Dendritic cell treated with granulocyte-macrophage colony-stimulating factor and Interleukin-4, amounts not matched to agents 40 ng/mL and 50 ng/mL, for 4 days (primary cell): ENCODE results near the gene MAD1L1.

Source experiments
- H3K27ac Mint-ChIP-seq: one replicate; pipeline ENCODE4 v1.8.0; 2022; ENCODE audit warnings: mild to moderate bottlenecking, mixed read lengths
- H3K27me3 Mint-ChIP-seq: one replicate; pipeline ENCODE4 v1.8.0; 2022; ENCODE audit warnings: mild to moderate bottlenecking, mixed read lengths
- H3K36me3 Mint-ChIP-seq: one replicate; pipeline ENCODE4 v1.8.0; 2022; ENCODE audit warnings: low read depth, mixed read lengths
- H3K4me1 Mint-ChIP-seq: one replicate; pipeline ENCODE4 v1.8.0; 2022; ENCODE audit warnings: low read depth, mixed read lengths
- H3K4me3 Mint-ChIP-seq: one replicate; pipeline ENCODE4 v1.8.0; 2022; ENCODE audit warnings: mild to moderate bottlenecking, moderate library complexity, mixed read lengths
- H3K9me3 Mint-ChIP-seq: one replicate; pipeline ENCODE4 v1.8.0; 2022; ENCODE audit warnings: mixed read lengths
- intact Hi-C: fragments of 100-400 bp; cut with micrococcal nuclease; formaldehyde crosslinking; loops from one replicate; pipeline ENCODE4 v1.15.0; 2022

The MAD1L1 gene

GRCh38 chr7:1908823-1909420 is 323.8 kb downstream of the MAD1L1 start:
- no peak overlapping the region for H3K27ac Mint-ChIP-seq
- intact Hi-C loops, result no loop called here
- H3K36me3 Mint-ChIP-seq, result peaks cover 75% of the 10 kb centered on the region
- no peaks in the 10 kb centered on the region for H3K9me3 Mint-ChIP-seq
- H3K4me3 Mint-ChIP-seq, result no peak overlapping the region
- no peaks in the 10 kb centered on the region for H3K27me3 Mint-ChIP-seq
- peaks cover 13% of the 10 kb centered on the region for H3K4me1 Mint-ChIP-seq

GRCh38 chr7:1907751-1908365 is 324.9 kb downstream of the MAD1L1 start:
- Mint-ChIP-seq H3K36me3 (peaks cover 65% of the 10 kb centered on the region), H3K9me3 (no peaks in the 10 kb centered on the region), H3K27ac (no peak overlapping the region), H3K27me3 (no peaks in the 10 kb centered on the region), H3K4me3 (no peak overlapping the region), H3K4me1 (peaks cover 7% of the 10 kb centered on the region)
- intact Hi-C loops, result no loop called here

GRCh38 chr7:1906988-1907745 is 325.6 kb downstream of the MAD1L1 start:
- no peaks in the 10 kb centered on the region for H3K27me3 Mint-ChIP-seq
- intact Hi-C loops, result no loop called here
- peaks cover 58% of the 10 kb centered on the region for H3K36me3 Mint-ChIP-seq
- no peak overlapping the region for H3K4me3 Mint-ChIP-seq
- no peak overlapping the region for H3K27ac Mint-ChIP-seq
- no peaks in the 10 kb centered on the region for H3K9me3 Mint-ChIP-seq
- H3K4me1 Mint-ChIP-seq, result peaks cover under 1% of the 10 kb centered on the region

- intact Hi-C loops, result no loop called here
- H3K4me3 Mint-ChIP-seq, result no peak overlapping the region
- H3K4me1 Mint-ChIP-seq, result no peaks in the 10 kb centered on the region
- H3K27ac Mint-ChIP-seq, result no peak overlapping the region
- H3K27me3 Mint-ChIP-seq, result no peaks in the 10 kb centered on the region
- peaks cover 49% of the 10 kb centered on the region for H3K36me3 Mint-ChIP-seq
- no peaks in the 10 kb centered on the region for H3K9me3 Mint-ChIP-seq
Observed at GRCh38 chr7:1906087-1906830, 326.5 kb downstream of the MAD1L1 start.

- H3K27me3 Mint-ChIP-seq, result no peaks in the 10 kb centered on the region
- no peak overlapping the region for H3K27ac Mint-ChIP-seq
- intact Hi-C loops, result no loop called here
- H3K9me3 Mint-ChIP-seq, result no peaks in the 10 kb centered on the region
- peaks cover 47% of the 10 kb centered on the region for H3K36me3 Mint-ChIP-seq
- peaks cover 4% of the 10 kb centered on the region for H3K4me1 Mint-ChIP-seq
- no peak overlapping the region for H3K4me3 Mint-ChIP-seq
Observed at GRCh38 chr7:1902231-1902855, 330.4 kb downstream of the MAD1L1 start.

GRCh38 chr7:1901431-1902210 is 331.1 kb downstream of the MAD1L1 start:
- Mint-ChIP-seq H3K27ac (no peak overlapping the region), H3K4me3 (no peak overlapping the region)
- intact Hi-C loops, result no loop called here

GRCh38 chr7:1900847-1901246 is 331.9 kb downstream of the MAD1L1 start:
- Mint-ChIP-seq H3K27me3 (no peaks in the 10 kb centered on the region), H3K9me3 (no peaks in the 10 kb centered on the region), H3K27ac (no peak overlapping the region), H3K36me3 (peaks cover 50% of the 10 kb centered on the region), H3K4me1 (peaks cover 4% of the 10 kb centered on the region), H3K4me3 (no peak overlapping the region)
- intact Hi-C loops, result no loop called here

More at GRCh38 chr7:1901431-1902210, 331.1 kb downstream of the MAD1L1 start:
- H3K36me3 Mint-ChIP-seq, result peaks cover 47% of the 10 kb centered on the region
- H3K9me3 Mint-ChIP-seq, result no peaks in the 10 kb centered on the region
- no peaks in the 10 kb centered on the region for H3K27me3 Mint-ChIP-seq
- H3K4me1 Mint-ChIP-seq, result peaks cover 4% of the 10 kb centered on the region

- no peaks in the 10 kb centered on the region for H3K9me3 Mint-ChIP-seq
- no peak overlapping the region for H3K4me3 Mint-ChIP-seq
- H3K27ac Mint-ChIP-seq, result no peak overlapping the region
- H3K36me3 Mint-ChIP-seq, result peaks cover 57% of the 10 kb centered on the region
- intact Hi-C loops, result no loop called here
- peaks cover 4% of the 10 kb centered on the region for H3K4me1 Mint-ChIP-seq
- H3K27me3 Mint-ChIP-seq, result no peaks in the 10 kb centered on the region
Observed at GRCh38 chr7:1899951-1900762, 332.6 kb downstream of the MAD1L1 start.

GRCh38 chr7:1899196-1899595 is 333.5 kb downstream of the MAD1L1 start:
- H3K9me3 Mint-ChIP-seq, result no peaks in the 10 kb centered on the region
- intact Hi-C loops, result no loop called here
- H3K4me3 Mint-ChIP-seq, result no peak overlapping the region
- no peaks in the 10 kb centered on the region for H3K27me3 Mint-ChIP-seq
- peaks cover 67% of the 10 kb centered on the region for H3K36me3 Mint-ChIP-seq
- peaks cover 4% of the 10 kb centered on the region for H3K4me1 Mint-ChIP-seq
- H3K27ac Mint-ChIP-seq, result no peak overlapping the region

- Mint-ChIP-seq H3K27ac (no peak overlapping the region), H3K9me3 (no peaks in the 10 kb centered on the region), H3K27me3 (no peaks in the 10 kb centered on the region), H3K36me3 (peaks cover 72% of the 10 kb centered on the region), H3K4me3 (no peak overlapping the region), H3K4me1 (peaks cover 4% of the 10 kb centered on the region)
- intact Hi-C loops, result no loop called here
Observed at GRCh38 chr7:1898628-1899185, 334.0 kb downstream of the MAD1L1 start.

- intact Hi-C loops, result no loop called here
- Mint-ChIP-seq H3K9me3 (no peaks in the 10 kb centered on the region), H3K4me1 (peaks cover 4% of the 10 kb centered on the region), H3K4me3 (no peak overlapping the region), H3K36me3 (peaks cover 78% of the 10 kb centered on the region), H3K27me3 (no peaks in the 10 kb centered on the region), H3K27ac (no peak overlapping the region)
Observed at GRCh38 chr7:1897861-1898627, 334.7 kb downstream of the MAD1L1 start.
